NCI-H2029 treated with DMSO at 0.1 percent for 48 hours (cell line): ENCODE measurements around the gene BCORL1.

Experiments
- DNase-seq: peaks from one replicate; lab custom pipeline; 2025; lab: John Stamatoyannopoulos, UW

Gene BCORL1

GRCh38 chrX:129982300-129983251, at the start of gene BCORL1:
Gene BCORL1 (plus strand): TSS chrX:129982635. CDS start chrX:130005232, 22,597 bp downstream.
- peak; percentile 68 for DNase-seq

DNA sequence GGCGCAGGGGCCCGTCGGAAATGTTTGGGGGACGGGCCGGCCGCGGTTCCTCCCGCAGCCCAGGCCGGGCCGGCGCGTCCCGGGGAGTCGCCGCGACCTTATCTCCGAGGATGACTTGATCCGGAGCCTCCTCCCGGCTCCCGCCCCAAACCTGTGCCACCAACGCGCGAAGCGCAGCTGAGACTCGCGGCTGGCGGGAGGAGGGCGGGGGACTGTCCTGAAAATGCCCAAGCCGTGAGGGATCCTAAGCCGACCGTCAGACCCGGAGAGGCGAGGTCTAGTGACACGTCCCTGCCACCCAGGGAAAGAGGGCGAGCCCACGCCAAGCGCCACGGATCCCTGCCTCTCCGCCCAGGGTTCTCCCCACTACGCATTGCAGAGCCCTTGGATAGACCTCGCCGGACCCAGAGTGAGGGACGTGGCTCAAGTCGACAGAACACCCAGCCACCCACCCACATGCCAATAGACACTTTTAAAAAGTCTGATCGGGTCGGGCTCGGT, 49.6 kb upstream of the BCORL1 start:
- no peak for DNase-seq

- DNase-seq: no peak
Observed at GRCh38 chrX:129933700-129934099, 48.7 kb upstream of the BCORL1 start.

DNA sequence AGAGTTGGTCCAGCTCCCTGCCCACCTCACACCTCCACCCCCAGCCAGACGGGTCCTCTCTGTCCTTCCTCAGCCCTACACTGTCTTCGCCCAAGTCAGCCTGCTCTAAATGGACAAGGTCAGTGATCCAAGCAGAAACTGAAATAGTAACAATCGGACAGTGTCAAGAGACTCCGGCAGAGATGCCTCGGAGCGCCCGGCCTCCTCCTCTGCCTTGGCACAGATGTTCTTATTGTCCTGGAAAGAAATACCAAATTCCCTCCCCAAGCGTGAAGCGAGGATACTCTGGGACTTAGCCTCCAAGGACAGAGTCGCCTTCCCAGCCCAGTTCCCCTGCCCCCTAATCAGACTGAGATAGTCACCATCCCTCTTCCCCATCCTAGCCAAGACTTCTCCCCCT, 48.0 kb upstream of the BCORL1 start:
- no peak for DNase-seq

GRCh38 chrX:129934952-129935351, 47.5 kb upstream of the BCORL1 start:
- no peak for DNase-seq

DNA sequence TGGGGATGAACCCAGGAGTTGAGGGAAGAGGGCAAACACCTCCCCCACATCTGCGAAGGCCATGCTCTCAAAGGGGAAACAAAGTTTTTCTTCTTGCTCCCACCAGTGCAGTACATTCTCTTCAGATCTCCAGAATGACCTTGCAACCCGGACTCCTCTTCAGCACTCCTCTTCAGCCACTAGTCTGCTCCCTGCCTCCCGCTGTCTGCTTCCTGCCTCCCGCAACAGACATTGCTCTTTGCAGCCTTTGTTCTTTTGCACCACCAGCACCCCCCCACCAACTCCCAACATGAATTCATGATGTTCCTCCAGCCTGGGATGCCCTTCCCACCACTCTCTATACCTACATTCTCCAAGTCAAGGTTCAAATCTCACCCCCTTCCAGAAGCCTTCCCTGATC, 44.4 kb upstream of the BCORL1 start:
- DNase-seq: no peak

GRCh38 chrX:129939986-129940385, 42.4 kb upstream of the BCORL1 start:
- DNase-seq: no peak

DNA sequence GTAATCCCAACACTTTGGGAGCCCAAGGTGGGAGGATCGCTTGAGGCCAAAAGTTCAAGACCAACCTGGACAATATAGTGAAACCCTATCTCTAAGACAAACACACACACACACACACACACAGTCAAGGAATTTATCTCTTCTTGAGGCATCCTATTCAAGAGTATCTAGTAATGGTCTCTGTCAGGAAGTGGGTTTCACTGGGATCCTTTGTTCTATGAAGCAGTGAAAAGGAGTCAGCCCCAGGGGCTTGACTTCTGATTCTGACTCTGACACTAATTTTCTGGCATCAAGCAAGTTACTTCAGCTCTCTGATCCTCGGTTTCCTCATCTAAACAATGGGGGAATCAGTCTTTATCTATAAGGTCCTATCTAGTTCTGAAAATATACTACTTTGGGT, 41.7 kb upstream of the BCORL1 start:
- DNase-seq: no peak

- DNase-seq: no peak
Observed at GRCh38 chrX:129945131-129945530, 37.3 kb upstream of the BCORL1 start.

GRCh38 chrX:129953334-129953648, 29.1 kb upstream of the BCORL1 start:
- no peak for DNase-seq

DNA sequence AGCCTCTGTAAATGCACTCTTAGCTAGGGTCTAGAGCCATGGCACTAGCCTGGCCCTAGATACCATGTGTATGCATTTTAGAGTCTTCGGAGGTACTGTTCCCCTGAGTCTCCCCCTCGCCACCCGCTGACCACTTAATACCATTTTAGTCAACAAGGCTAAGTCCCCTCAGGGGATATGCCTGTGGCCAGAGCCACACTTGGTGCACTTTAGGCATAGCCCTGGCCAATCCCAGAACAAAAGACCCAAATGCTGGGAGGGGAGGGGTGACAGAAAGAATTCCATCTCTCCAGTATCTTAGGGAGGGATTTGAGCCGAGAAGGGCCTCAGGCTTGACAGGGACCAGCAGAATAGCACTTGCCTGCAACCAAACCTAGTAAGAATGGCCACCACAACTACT, 28.6 kb upstream of the BCORL1 start:
- no peak for DNase-seq

- DNase-seq: no peak
Observed at GRCh38 chrX:129954804-129955203, 27.6 kb upstream of the BCORL1 start.

DNA sequence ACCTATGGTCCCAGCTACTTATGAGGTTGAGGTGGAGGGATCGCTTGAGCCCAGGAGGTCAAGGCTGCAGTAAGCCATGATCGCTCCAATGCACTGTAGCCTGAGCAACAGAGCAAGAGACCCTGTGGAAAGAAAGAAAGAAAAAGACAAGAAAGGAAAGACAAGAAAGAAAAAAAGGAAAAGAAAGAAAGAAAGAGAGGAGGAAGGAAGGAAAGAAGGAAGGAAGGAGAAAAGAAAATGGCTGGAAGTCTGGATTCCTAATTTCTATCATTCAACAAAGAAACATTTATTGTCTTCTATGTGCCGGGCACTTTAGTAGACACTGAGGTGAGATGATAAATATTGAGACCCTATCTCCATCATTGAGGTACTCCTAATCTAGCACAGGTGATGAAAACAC, 26.8 kb upstream of the BCORL1 start:
- no peak for DNase-seq

DNA sequence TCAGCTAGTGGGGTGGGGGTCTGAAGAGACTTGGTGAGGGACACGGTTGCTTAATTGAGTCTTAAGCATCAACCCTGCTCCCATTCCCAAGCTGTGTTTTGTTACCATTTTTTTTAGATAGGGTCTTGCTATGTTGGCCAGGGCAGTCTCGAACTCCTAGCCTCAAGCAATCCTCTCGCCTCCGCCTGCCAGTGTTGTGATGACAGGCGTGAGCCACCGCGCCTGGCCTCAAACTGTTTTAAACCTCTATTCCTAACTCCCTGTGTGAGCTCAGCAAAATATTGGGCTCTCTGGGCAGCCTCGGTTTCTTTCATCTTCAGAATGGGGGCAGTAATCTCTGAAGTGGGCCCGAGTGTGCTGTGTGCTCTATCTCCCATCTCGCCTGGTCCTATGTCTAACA, 26.3 kb upstream of the BCORL1 start:
- no peak for DNase-seq

GRCh38 chrX:129956765-129957164, 25.7 kb upstream of the BCORL1 start:
- no peak for DNase-seq

GRCh38 chrX:129957241-129958082, 25.0 kb upstream of the BCORL1 start:
- DNase-seq: no peak

DNA sequence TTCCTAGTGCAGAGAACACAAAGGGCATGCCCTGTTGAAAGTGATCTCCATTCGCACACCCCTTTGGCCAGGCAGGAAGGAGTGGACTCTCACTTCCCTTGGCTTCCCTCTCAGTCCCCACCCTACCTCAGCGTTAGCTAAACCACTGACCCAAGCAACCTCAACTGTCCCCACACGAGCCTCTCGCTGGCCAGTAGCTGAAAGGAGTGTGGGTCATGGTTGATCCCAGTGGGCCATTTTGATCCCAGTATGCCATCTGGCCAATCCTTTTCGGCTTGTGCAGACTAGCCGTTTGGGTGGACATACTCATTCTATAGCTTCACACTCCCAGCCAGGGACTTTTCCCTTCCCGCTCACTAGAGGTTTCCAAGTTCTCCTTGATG, 24.4 kb upstream of the BCORL1 start:
- DNase-seq: no peak

- DNase-seq: no peak
Observed at GRCh38 chrX:129958814-129959492, 23.5 kb upstream of the BCORL1 start.

GRCh38 chrX:129959493-129959832, 23.0 kb upstream of the BCORL1 start:
- DNase-seq: no peak

DNA sequence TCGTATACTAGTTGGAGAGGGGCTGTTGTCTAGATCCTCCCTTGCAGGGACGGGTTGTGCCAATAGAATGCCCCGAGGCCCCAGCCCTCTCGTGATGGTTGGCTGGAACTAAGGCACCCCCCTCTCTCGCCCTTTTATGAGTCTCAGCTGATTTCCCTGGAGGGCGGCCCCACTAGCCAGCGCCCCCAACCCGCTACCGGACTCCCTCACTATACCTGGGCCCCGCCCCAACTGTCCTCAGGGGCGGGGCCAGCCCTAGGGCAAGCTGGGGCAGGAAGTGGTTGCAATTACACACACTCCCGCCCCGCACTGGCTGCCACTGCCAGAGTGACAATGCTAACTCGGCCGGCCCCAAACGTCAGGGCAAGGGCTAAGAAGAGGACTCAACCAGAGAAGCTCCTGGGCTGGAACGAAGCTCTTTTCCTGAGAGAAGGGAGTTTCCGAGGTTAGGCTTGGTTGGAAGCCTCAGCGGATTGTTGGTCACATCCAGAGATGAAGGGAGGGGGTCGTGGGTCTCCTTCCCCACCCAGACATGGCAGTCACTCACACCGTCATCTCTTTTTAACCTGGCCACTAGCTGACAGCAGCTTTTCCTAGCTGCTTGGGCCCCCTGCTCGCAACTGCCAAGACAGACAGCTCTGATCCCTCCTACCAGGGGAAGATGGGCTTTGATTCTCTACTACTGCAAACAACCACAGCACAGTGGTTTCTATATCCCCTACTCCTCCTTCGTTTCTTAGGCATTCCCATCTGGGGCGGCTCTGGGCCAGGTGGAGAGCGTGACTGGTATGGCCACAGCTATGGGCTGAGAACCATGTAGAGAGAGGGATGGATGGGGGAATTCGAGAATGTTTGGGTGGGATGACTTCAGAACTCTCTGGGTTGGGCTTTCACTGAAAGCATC, 21.0 kb upstream of the BCORL1 start:
- DNase-seq: no peak

DNA sequence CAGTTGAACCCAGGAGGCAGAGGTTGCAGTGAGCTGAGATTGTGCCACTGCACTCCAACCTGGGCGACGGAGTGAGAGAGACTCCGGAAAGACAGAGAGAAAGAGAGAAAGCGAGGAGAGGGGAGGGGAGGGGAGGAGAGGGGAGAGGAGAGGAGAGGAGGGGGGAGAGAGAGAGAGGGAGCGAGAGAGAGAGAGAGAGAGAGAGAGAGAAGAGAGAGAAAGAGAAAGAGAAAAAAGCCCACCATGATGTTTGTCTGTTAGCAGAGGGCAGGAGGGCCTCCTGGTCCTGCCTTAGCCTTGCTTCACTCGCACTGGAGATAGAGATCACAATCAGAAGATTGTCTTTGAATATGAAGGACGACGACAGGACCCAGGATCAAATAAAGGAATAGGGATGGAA, 18.7 kb upstream of the BCORL1 start:
- no peak for DNase-seq
